ENCODE results near the gene ADCY2.

The ADCY2 gene

GRCh38 chr5:7815892-7816534 lies 420.1 kb downstream of the ADCY2 start (continued):
- TF ChIP-seq ZNF561 (tag by site-specific recombination; IDR thresholded peaks at IDR 0.05; ENCODE audit: borderline replicate concordance) (0 out of 2 replicates have a peak, but pooled peaks have one; percentile 37), ZNF514 (tag by site-specific recombination; IDR thresholded peaks at IDR 0.05) (no peak), ZNF658 (tag by site-specific recombination; IDR thresholded peaks at IDR 0.05) (no peak), ZNF747 (tag by site-specific recombination; IDR thresholded peaks at IDR 0.05) (no peak), OVOL3 (tag by site-specific recombination; IDR thresholded peaks at IDR 0.05) (no peak)

- CTCF ChIA-PET: interaction anchor here (0.5 to 5.2 kb wide), 36 partner anchors 10 to 1607 kb away, joined by 3 to 46 read pairs (median 4); partner anchors contain the start of gene CFAP90
These were observed 420.6 kb downstream of the ADCY2 start for GRCh38 chr5:7816535-7816901.

DNA sequence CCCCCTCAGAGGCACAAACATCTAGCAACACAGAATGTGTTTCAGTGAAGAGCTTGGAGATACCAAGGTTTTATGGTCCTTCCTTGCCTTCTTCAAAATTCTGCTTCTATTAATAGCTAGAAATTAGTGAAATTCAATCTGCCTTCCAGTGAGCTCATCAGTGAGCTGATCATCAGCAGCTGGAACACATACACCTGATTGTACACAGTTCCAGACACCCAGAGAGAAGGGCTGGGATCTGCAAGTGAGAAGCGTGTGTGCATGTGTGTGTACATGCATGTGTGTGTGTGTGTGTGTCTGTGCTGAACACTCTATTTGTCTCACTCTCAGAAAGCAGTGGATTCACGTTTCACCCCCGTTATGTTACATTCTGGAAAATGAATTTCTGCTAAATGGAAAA lies 426.5 kb downstream of the ADCY2 start:
- no peak overlapping the region for H3K4me3 ChIP-seq (ENCODE audit: low read depth, low read length)
- ChIA-PET POLR2A (no interaction called here), CTCF (interaction anchor here (0.7 to 1.0 kb wide), 2 partner anchors 18 to 562 kb away, joined by 3 read pairs; no protein-coding TSS in a partner anchor)
- TF ChIP-seq ZSCAN4 (tag by site-specific recombination; IDR thresholded peaks at IDR 0.05) (peak; percentile 27; the same call in 1 of the 2 replicates), ZNF560 (tag by site-specific recombination; IDR thresholded peaks at IDR 0.05; ENCODE audit: borderline replicate concordance) (no peak)
- no peaks in the 10 kb centered on the region for H3K9me3 ChIP-seq (ENCODE audit: control insufficient read depth, insufficient read depth, low read depth, low read length)
- no peaks in the 10 kb centered on the region for H3K4me1 ChIP-seq (ENCODE audit: control insufficient read depth, insufficient read depth, low read length)
- H3K27ac ChIP-seq (ENCODE audit: extremely low read depth, low read depth, low read length): no peak overlapping the region
- H3K36me3 ChIP-seq (ENCODE audit: control insufficient read depth in 2 of 2, insufficient read depth in 1 of 2, low read length in 2 of 2): no peaks in the 10 kb centered on the region

More at GRCh38 chr5:7816535-7816901, 420.6 kb downstream of the ADCY2 start:
- H3K4me1 ChIP-seq (ENCODE audit: control insufficient read depth, insufficient read depth, low read length): peaks cover 3% of the 10 kb centered on the region; the same call in 1 of the 2 replicates
- no peak overlapping the region for H3K4me3 ChIP-seq (ENCODE audit: low read depth, low read length)
- no peak overlapping the region for H3K27ac ChIP-seq (ENCODE audit: extremely low read depth, low read depth, low read length)
- no peaks in the 10 kb centered on the region for H3K36me3 ChIP-seq (ENCODE audit: control insufficient read depth in 2 of 2, insufficient read depth in 1 of 2, low read length in 2 of 2)
- POLR2A ChIA-PET: interaction anchor here (1.0 kb wide), 1 partner anchor 52 kb away, joined by 3 read pairs; the partner anchor contains the start of genes FASTKD3 and MTRR
- no peak for TF ChIP-seq ZNF670 (tag by site-specific recombination; IDR thresholded peaks at IDR 0.05; ENCODE audit: low read depth)
- no peak for TF ChIP-seq HOXA7 (CRISPR knock-in tag; IDR thresholded peaks at IDR 0.05; ENCODE audit: borderline replicate concordance)
- TF ChIP-seq ZNF10 (tag by site-specific recombination; IDR thresholded peaks at IDR 0.05): no peak
- TF ChIP-seq ZNF426 (tag by site-specific recombination; IDR thresholded peaks at IDR 0.05): no peak
- TF ChIP-seq ZNF394 (tag by site-specific recombination; IDR thresholded peaks at IDR 0.05; ENCODE audit: borderline replicate concordance): no peak
- TF ChIP-seq ZNF585B (tag by site-specific recombination; IDR thresholded peaks at IDR 0.05): no peak
- no peaks in the 10 kb centered on the region for H3K9me3 ChIP-seq (ENCODE audit: control insufficient read depth, insufficient read depth, low read depth, low read length)

- Histone ChIP-seq H3K4me1 (ENCODE audit: control insufficient read depth, insufficient read depth, low read length) (no peaks in the 10 kb centered on the region), H3K36me3 (ENCODE audit: control insufficient read depth in 2 of 2, insufficient read depth in 1 of 2, low read length in 2 of 2) (no peaks in the 10 kb centered on the region), H3K9me3 (ENCODE audit: control insufficient read depth, insufficient read depth, low read depth, low read length) (no peaks in the 10 kb centered on the region), H3K4me3 (ENCODE audit: low read depth, low read length) (no peak overlapping the region), H3K27ac (ENCODE audit: extremely low read depth, low read depth, low read length) (no peak overlapping the region)
- CTCF ChIA-PET: interaction anchor here (0.8 kb wide), 1 partner anchor 32 kb away, joined by 4 read pairs; no protein-coding TSS in a partner anchor
- POLR2A ChIA-PET: no interaction called here
- TF ChIP-seq ZIC2 (tag by site-specific recombination; IDR thresholded peaks at IDR 0.05) (peak; percentile 73), ZNF654 (tag by site-specific recombination; IDR thresholded peaks at IDR 0.05; ENCODE audit: low read depth) (no peak)
These were observed 427.7 kb downstream of the ADCY2 start for GRCh38 chr5:7823594-7823993.

- POLR2A ChIA-PET: no interaction called here
- no peak overlapping the region for H3K27ac ChIP-seq (ENCODE audit: extremely low read depth, low read depth, low read length)
- H3K4me3 ChIP-seq (ENCODE audit: low read depth, low read length): no peak overlapping the region
- no peaks in the 10 kb centered on the region for H3K9me3 ChIP-seq (ENCODE audit: control insufficient read depth, insufficient read depth, low read depth, low read length)
- no peaks in the 10 kb centered on the region for H3K36me3 ChIP-seq (ENCODE audit: control insufficient read depth in 2 of 2, insufficient read depth in 1 of 2, low read length in 2 of 2)
- CTCF ChIA-PET: no interaction called here
- TF ChIP-seq ZNF600 (tag by site-specific recombination; IDR thresholded peaks at IDR 0.05): peak; percentile 97
- TF ChIP-seq ZNF768 (tag by site-specific recombination; IDR thresholded peaks at IDR 0.05): peak; percentile 61; the same call in 1 of the 2 replicates
- no peak for TF ChIP-seq ZNF132 (tag by site-specific recombination; IDR thresholded peaks at IDR 0.05; ENCODE audit: borderline replicate concordance)
- TF ChIP-seq PRDM4 (tag by site-specific recombination; IDR thresholded peaks at IDR 0.05): no peak
- H3K4me1 ChIP-seq (ENCODE audit: control insufficient read depth, insufficient read depth, low read length): no peaks in the 10 kb centered on the region
These were observed 429.1 kb downstream of the ADCY2 start for GRCh38 chr5:7824995-7825394.

Data from HEK293 (cell line).